HepG2 (cell line): Measurements from ENCODE around the gene CMYA5. TPM values are rescaled to one million over a fixed set of nuclear protein-coding genes. Genes with fewer than 3 reads are reported as not detected.

Source experiments
- ATAC-seq: fragments of 200-7000 bp; cut with Tn5 transposase; 3 replicates; pipeline ENCODE4 v1.9.1; 2020; ENCODE audit warnings: mild to moderate bottlenecking, moderate library complexity
- BruUV-seq: library from RNA; stranded (reverse); fragments of 400-500 nt; replicated peaks from 2 replicates; lab custom pipeline; 2021; lab: Mats Ljungman, UMichigan
- CTCF ChIA-PET: fragments of 300-600 bp; formaldehyde crosslinking; extraction: SDS; loops from one replicate; lab custom pipeline; 2021; ENCODE audit warnings: low total read pairs, inconsistent platforms, low intra/inter-chr PET ratio; lab: Yijun Ruan, JAX
- POLR2A ChIA-PET: fragments of 350-600 bp; sonication (Branson Sonifier 250); formaldehyde crosslinking; loops from one replicate; lab custom pipeline; 2020; ENCODE audit warnings: antibody characterized with exemption, inconsistent platforms; lab: Yijun Ruan, JAX
- DNase-seq: peaks from one replicate; pipeline ENCODE4 v3.0.0-alpha.2; 2015; ENCODE audit warnings: low spot score
- FAIRE-seq: peaks from 3 replicates; lab custom pipeline; 2011; peaks lifted over from hg19 to GRCh38; lab: Jason Lieb, UNC
- H2AFZ ChIP-seq: one replicate; pipeline ENCODE4 v1.6.1; 2011; ENCODE audit warnings: low read length, inconsistent platforms
- H3K27ac ChIP-seq: fragments of 300-600 bp; 3 replicates; pipeline ENCODE4 v1.8.0; 2011; ENCODE audit warnings: mixed run types, mild to moderate bottlenecking, mixed read lengths, low read length, inconsistent platforms; ENCODE audit not compliant: insufficient read depth; ENCODE audit errors: extremely low read length
- H3K27me3 ChIP-seq, 2 experiments: fragments of 200-600 bp in 1 of 2; 2 replicates in 1 of 2; 3 replicates in 1 of 2; pipeline versions ENCODE4 v1.6.0 to v1.8.0; 2011; ENCODE audit warnings: low read length in 2 of 2, mild to moderate bottlenecking in 2 of 2, moderate library complexity in 2 of 2, inconsistent platforms in 1 of 2; ENCODE audit not compliant: insufficient read depth in 2 of 2, control insufficient read depth in 1 of 2
- H3K36me3 ChIP-seq, 2 experiments: fragments of 200-600 bp in 1 of 2; replicated peaks in 1 of 2; 2 replicates in 1 of 2; 3 replicates in 1 of 2; pipeline versions ENCODE4 v1.5.1 to v1.8.0; 2011; ENCODE audit warnings: low read length in 2 of 2, inconsistent platforms in 1 of 2; ENCODE audit not compliant: insufficient read depth in 2 of 2, control insufficient read depth in 1 of 2
- H3K4me1 ChIP-seq: 2 replicates; pipeline ENCODE4 v1.5.1; 2012; ENCODE audit warnings: low read length, inconsistent platforms; ENCODE audit not compliant: insufficient read depth
- H3K4me2 ChIP-seq: 2 replicates; pipeline ENCODE4 v1.6.0; 2011; ENCODE audit warnings: low read depth, low read length, inconsistent platforms
- H3K4me3 ChIP-seq, 3 experiments: fragments of 200-600 bp in 1 of 3; sonication (generic), shearing (Covaris generic) in 1 of 3; replicated peaks in 1 of 3; 2 replicates each; pipeline ENCODE4 v1.5.1; 2011 to 2016; ENCODE audit warnings: low read length in 3 of 3, inconsistent platforms in 2 of 3, low read depth in 2 of 3, mild to moderate bottlenecking in 2 of 3, control low read depth in 1 of 3, mixed read lengths in 1 of 3; ENCODE audit not compliant: insufficient read depth in 1 of 3
- H3K79me2 ChIP-seq: one replicate; pipeline ENCODE4 v1.6.1; 2011; ENCODE audit warnings: low read length, inconsistent platforms; ENCODE audit not compliant: insufficient read depth
- H3K9ac ChIP-seq: 2 replicates; pipeline ENCODE4 v1.6.0; 2011; ENCODE audit warnings: mild to moderate bottlenecking, low read depth, low read length, inconsistent platforms; ENCODE audit not compliant: insufficient read depth
- H3K9me3 ChIP-seq: 2 replicates; pipeline ENCODE4 v1.5.1; 2012; ENCODE audit warnings: mild to moderate bottlenecking, low read length
- H4K20me1 ChIP-seq: 2 replicates; pipeline ENCODE4 v1.6.0; 2011; ENCODE audit warnings: inconsistent platforms, mild to moderate bottlenecking, low read length, moderate library complexity; ENCODE audit not compliant: insufficient read depth
- CREM ChIP-seq, 2 experiments: sonication (generic) in 1 of 2; formaldehyde crosslinking in 1 of 2; IDR thresholded peaks; 2 replicates each; pipeline versions ENCODE4 v1.4.0 to v1.6.1; 2016 to 2020; ENCODE audit warnings: antibody characterized with exemption in 1 of 2, mild to moderate bottlenecking in 1 of 2, missing genetic modification reagents in 1 of 2
- GPBP1L1 ChIP-seq: sonication (generic); formaldehyde crosslinking; IDR thresholded peaks from 2 replicates; pipeline ENCODE4 v1.5.0; 2020; ENCODE audit warnings: mild to moderate bottlenecking, missing genetic modification reagents
- ZNF121 ChIP-seq: sonication (generic); formaldehyde crosslinking; IDR thresholded peaks from 2 replicates; pipeline ENCODE4 v1.5.0; 2020; ENCODE audit warnings: mild to moderate bottlenecking, missing genetic modification reagents
- ZNF235 ChIP-seq: sonication (generic); formaldehyde crosslinking; IDR thresholded peaks from 2 replicates; pipeline ENCODE4 v1.8.1; 2023; ENCODE audit warnings: mild to moderate bottlenecking, missing genetic modification reagents, borderline replicate concordance
- ZNF3 ChIP-seq: IDR thresholded peaks from 2 replicates; pipeline ENCODE4 v1.7.0; 2017; ENCODE audit warnings: inconsistent platforms
- ZNF562 ChIP-seq: sonication (generic); formaldehyde crosslinking; IDR thresholded peaks from 2 replicates; pipeline ENCODE4 v1.8.0; 2022; ENCODE audit warnings: missing genetic modification reagents, borderline replicate concordance
- whole genome bisulfite sequencing: methylation state at CpG from one replicate; pipeline ENCODE4 v1.1.6; 2017; ENCODE audit warnings: low lambda C conversion rate; 5-methylcytosine and 5-hydroxymethylcytosine counted together
- in situ Hi-C: cut with HindIII; loops from 2 replicates; pipeline ENCODE4 v1.10.0; 2017; ENCODE audit warnings: low pct_unique_long_range_greater_than_20kb; ENCODE audit not compliant: extremely low pct_ligation_motif_present
- intact Hi-C: fragments of 100-400 bp; cut with micrococcal nuclease; formaldehyde crosslinking; loops from one replicate; pipeline ENCODE4 v1.10.0; 2022; ENCODE audit not compliant: unreplicated experiment
- polyA plus RNA-seq, 8 experiments: library from polyadenylated mRNA; depleted of rRNA in 3 of 8; stranded (reverse) in 7 of 8; unstranded in 1 of 8; fragments of >200 nt; fragmentation: Illumina TruSeq in 4 of 8; extraction: Trizol in 4 of 8; gene quantifications; 2 replicates each; pipeline versions ENCODE4 v1.2.1 to v1.2.3, GENCODE V29; 2011 to 2016; ENCODE audit warnings: low read depth in 4 of 8, missing spikeins in 1 of 8, mixed read lengths in 1 of 8; ENCODE audit not compliant: insufficient read depth in 1 of 8
- total RNA-seq, 5 experiments: library from RNA; depleted of rRNA; stranded (reverse); fragments of >200 nt; fragmentation: Illumina TruSeq; extraction: Trizol; gene quantifications; 2 replicates each; pipeline ENCODE4 v1.2.3, GENCODE V29; 2016; ENCODE audit warnings: low read depth in 1 of 5
- TF ChIP-seq, protein P1 (sequence below): sonication (generic); formaldehyde crosslinking; IDR thresholded peaks from 2 replicates; pipeline ENCODE4 v1.4.0; 2020; ENCODE audit warnings: missing genetic modification reagents, mild to moderate bottlenecking, borderline replicate concordance

CMYA5 gene
- total and polyA plus RNA-seq, 2 of the 13 experiments (the other 11 are each of a cell fraction or from before 2014, with no cell fraction given): 0.13 to 0.51 TPM

- FAIRE-seq: no peak
- H3K4me1 ChIP-seq: peaks cover 5% of the 10 kb centered on the region; the same call in 1 of the 2 replicates
- BruUV-seq: no TSS peak
- no peaks in the 10 kb centered on the region for H3K27me3 ChIP-seq
- H3K79me2 ChIP-seq: no peaks in the 10 kb centered on the region
- DNase-seq: no peak
- H3K27ac ChIP-seq: no peak overlapping the region
- H4K20me1 ChIP-seq: no peaks in the 10 kb centered on the region
- no peak overlapping the region for H3K4me3 ChIP-seq
- no peaks in the 10 kb centered on the region for H3K9me3 ChIP-seq
- no peak overlapping the region for H3K4me2 ChIP-seq
- no peak overlapping the region for H2AFZ ChIP-seq
- 98% methylated on average over 4 of the region's 4 CpGs for WGBS
- no peak for TF ChIP-seq ZNF121 (CRISPR knock-in tag)
- TF ChIP-seq, protein P1, sequence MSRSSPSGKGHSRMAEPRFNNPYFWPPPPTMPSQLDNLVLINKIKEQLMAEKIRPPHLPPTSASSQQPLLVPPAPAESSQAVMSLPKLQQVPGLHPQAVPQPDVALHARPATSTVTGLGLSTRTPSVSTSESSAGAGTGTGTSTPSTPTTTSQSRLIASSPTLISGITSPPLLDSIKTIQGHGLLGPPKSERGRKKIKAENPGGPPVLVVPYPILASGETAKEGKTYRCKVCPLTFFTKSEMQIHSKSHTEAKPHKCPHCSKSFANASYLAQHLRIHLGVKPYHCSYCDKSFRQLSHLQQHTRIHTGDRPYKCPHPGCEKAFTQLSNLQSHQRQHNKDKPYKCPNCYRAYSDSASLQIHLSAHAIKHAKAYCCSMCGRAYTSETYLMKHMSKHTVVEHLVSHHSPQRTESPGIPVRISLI: no peak
- no peak for TF ChIP-seq ZNF562
- TF ChIP-seq ZNF3 (CRISPR knock-in tag): no peak
- TF ChIP-seq CREM (IDR thresholded peaks at IDR 0.05): no peak
- no peak for TF ChIP-seq CREM (CRISPR knock-in tag; IDR thresholded peaks at IDR 0.05)
- TF ChIP-seq GPBP1L1 (CRISPR knock-in tag): no peak
- TF ChIP-seq ZNF235 (CRISPR knock-in tag): no peak
- intact Hi-C loops: no loop called here
- H3K9ac ChIP-seq: no peak overlapping the region
- ChIA-PET CTCF (no interaction called here), POLR2A (no interaction called here)
- in situ Hi-C loops: no loop called here
- peaks cover 4 to 52% of the 10 kb centered on the region in 2 experiments; a peak in 4 of 5 replicates for H3K36me3 ChIP-seq
- ATAC-seq: no peak
These were observed 4.9 kb upstream of the CMYA5 start for GRCh38 chr5:79684782-79685181.
